HCT116 (cell line): Measurements from ENCODE around the gene NIBAN1. TPM values are rescaled to one million over a fixed set of nuclear protein-coding genes. Genes with fewer than 3 reads are reported as not detected.
A peak's percentile ranks its signal among the peaks of the same experiment; 100 is the strongest.

Experiments used
- ATAC-seq: fragments of 200-7000 bp; cut with Tn5 transposase; 2 replicates; pipeline ENCODE4 v1.9.1; 2020; ENCODE audit warnings: mild to moderate bottlenecking, moderate library complexity
- BruUV-seq: library from RNA; stranded (reverse); fragments of 400-500 nt; replicated peaks from 2 replicates; lab custom pipeline; 2021; lab: Mats Ljungman, UMichigan
- CTCF ChIA-PET: fragments of 300-600 bp; sonication (Branson Sonifier 250); formaldehyde crosslinking; loops from one replicate; lab custom pipeline; 2021; ENCODE audit warnings: antibody characterized with exemption; lab: Charles Lee
- POLR2A ChIA-PET: fragments of 300-600, 350-600 bp; sonication (Branson Sonifier 250); formaldehyde crosslinking; loops from one replicate; lab custom pipeline; 2021; ENCODE audit warnings: antibody characterized with exemption; lab: Charles Lee
- RAD21 ChIA-PET, 2 experiments: fragments of 300-600 bp; sonication (Branson Sonifier 250); formaldehyde crosslinking; loops; one replicate each; lab custom pipeline; 2023; ENCODE audit warnings: low total read pairs in 2 of 2; ENCODE audit not compliant: uncharacterized antibody in 2 of 2, unreplicated experiment in 2 of 2, low non-redundant PET in 1 of 2; lab: Charles Lee
- DNase-seq: peaks from one replicate; pipeline ENCODE4 v3.0.0-alpha.2; 2010; ENCODE audit warnings: low read depth, low spot score
- H2AFZ ChIP-seq: fragments of 200-600 bp; shearing (Covaris generic), sonication (generic); 2 replicates; pipeline ENCODE4 v1.6.1; 2017; ENCODE audit warnings: low read depth, mixed run types, mixed read lengths, antibody characterized with exemption, low read length; ENCODE audit not compliant: poor library complexity, severe bottlenecking
- H3K27ac ChIP-seq: 2 replicates; pipeline ENCODE4 v1.5.1; 2012; ENCODE audit warnings: low read depth, low read length
- H3K27me3 ChIP-seq: fragments of 200-600 bp; sonication (generic); 2 replicates; pipeline ENCODE4 v1.6.1; 2016; ENCODE audit warnings: mixed run types, low read length, mixed read lengths; ENCODE audit not compliant: insufficient read depth
- H3K36me3 ChIP-seq, 2 experiments: fragments of 200-500 bp in 1 of 2; fragments of 200-600 bp in 1 of 2; sonication (Bioruptor generic) in 1 of 2; sonication (generic) in 1 of 2; 2 replicates each; pipeline versions ENCODE4 v1.5.1 to v1.6.1; 2014 to 2016; ENCODE audit warnings: low read length in 2 of 2, inconsistent platforms in 1 of 2, mixed read lengths in 1 of 2, mixed run types in 1 of 2; ENCODE audit not compliant: insufficient read depth in 2 of 2, control insufficient read depth in 1 of 2
- H3K4me1 ChIP-seq, 2 experiments: fragments of 200-600 bp in 1 of 2; sonication (generic) in 1 of 2; 2 replicates each; pipeline versions ENCODE4 v1.5.1 to v1.6.1; 2012 to 2017; ENCODE audit warnings: low read length in 2 of 2, inconsistent platforms in 1 of 2, mild to moderate bottlenecking in 1 of 2, mixed read lengths in 1 of 2, mixed run types in 1 of 2, moderate library complexity in 1 of 2; ENCODE audit not compliant: insufficient read depth in 2 of 2, control insufficient read depth in 1 of 2
- H3K4me2 ChIP-seq: fragments of 200-600 bp; sonication (generic); 2 replicates; pipeline ENCODE4 v1.6.1; 2017; ENCODE audit warnings: mixed run types, low read length, mixed read lengths
- H3K4me3 ChIP-seq, 2 experiments: fragments of 200-600 bp in 1 of 2; sonication (generic) in 1 of 2; replicated peaks in 1 of 2; 2 replicates each; pipeline ENCODE4 v1.5.1; 2011 to 2016; ENCODE audit warnings: low read length in 2 of 2, control low read depth in 1 of 2, low read depth in 1 of 2, mild to moderate bottlenecking in 1 of 2, mixed read lengths in 1 of 2, mixed run types in 1 of 2
- H3K79me2 ChIP-seq: fragments of 200-600 bp; sonication (generic); 2 replicates; pipeline ENCODE4 v1.6.1; 2017; ENCODE audit warnings: mild to moderate bottlenecking, mixed run types, low read length, moderate library complexity, mixed read lengths; ENCODE audit not compliant: insufficient read depth
- H3K9ac ChIP-seq: fragments of 200-600 bp; sonication (generic); 2 replicates; pipeline ENCODE4 v1.6.1; 2016; ENCODE audit warnings: low read length, mixed read lengths
- H3K9me2 ChIP-seq: fragments of 200-600 bp; sonication (generic), shearing (Covaris generic); 2 replicates; pipeline ENCODE4 v1.6.1; 2017; ENCODE audit warnings: mixed run types, mild to moderate bottlenecking, moderate library complexity; ENCODE audit not compliant: insufficient read depth
- H3K9me3 ChIP-seq, 2 experiments: fragments of 200-500 bp in 1 of 2; fragments of 200-600 bp in 1 of 2; sonication (Bioruptor generic) in 1 of 2; sonication (generic) in 1 of 2; 2 replicates each; pipeline ENCODE4 v1.6.1; 2014 to 2017; ENCODE audit warnings: low read length in 2 of 2, mixed read lengths in 2 of 2, inconsistent platforms in 1 of 2, low read depth in 1 of 2, mild to moderate bottlenecking in 1 of 2, mixed run types in 1 of 2, moderate library complexity in 1 of 2; ENCODE audit not compliant: control insufficient read depth in 1 of 2, insufficient read depth in 1 of 2
- H4K20me1 ChIP-seq: fragments of 200-600 bp; sonication (generic), shearing (Covaris generic); 2 replicates; pipeline ENCODE4 v1.6.1; 2017; ENCODE audit warnings: mixed run types, mild to moderate bottlenecking, moderate library complexity; ENCODE audit not compliant: insufficient read depth
- ATF3 ChIP-seq: IDR thresholded peaks from 2 replicates; pipeline ENCODE4 v1.6.1; 2012
- CBX3 ChIP-seq: IDR thresholded peaks from 2 replicates; pipeline ENCODE4 v1.6.1; 2012; ENCODE audit warnings: low read depth
- CTCF ChIP-seq, 3 experiments: fragments of 200-600 bp in 1 of 3; sonication (generic) in 1 of 3; IDR thresholded peaks in 2 of 3; conservative IDR thresholded peaks in 1 of 3; 2 replicates each; pipeline ENCODE4 v1.5.1; 2012 to 2017; ENCODE audit warnings: low read depth in 2 of 3, low read length in 2 of 3, antibody characterized with exemption in 1 of 3, borderline replicate concordance in 1 of 3, control low read depth in 1 of 3, mild to moderate bottlenecking in 1 of 3, mixed read lengths in 1 of 3, mixed run types in 1 of 3, moderate library complexity in 1 of 3; ENCODE audit not compliant: insufficient read depth in 1 of 3
- EGR1 ChIP-seq: IDR thresholded peaks from 2 replicates; pipeline ENCODE4 v1.6.1; 2012; ENCODE audit warnings: low read depth
- ELF1 ChIP-seq: IDR thresholded peaks from 2 replicates; pipeline ENCODE4 v1.6.1; 2012; ENCODE audit warnings: low read depth, borderline replicate concordance
- EZH2 ChIP-seq: fragments of 200-600 bp; sonication (generic); IDR thresholded peaks from 2 replicates; pipeline ENCODE4 v1.6.1; 2017; ENCODE audit warnings: antibody characterized with exemption, mixed run types
- EZH2phosphoT487 ChIP-seq: fragments of 200-600 bp; IDR thresholded peaks from 2 replicates; pipeline ENCODE4 v1.6.1; 2018; ENCODE audit warnings: antibody characterized with exemption, borderline replicate concordance
- FOSL1 ChIP-seq: IDR thresholded peaks from 2 replicates; pipeline ENCODE4 v1.6.1; 2012; ENCODE audit warnings: low read depth
- MAX ChIP-seq: IDR thresholded peaks from 2 replicates; pipeline ENCODE4 v1.6.1; 2012
- RAD21 ChIP-seq: IDR thresholded peaks from 2 replicates; pipeline ENCODE4 v1.6.1; 2012; ENCODE audit warnings: low read depth, mild to moderate bottlenecking
- REST ChIP-seq: IDR thresholded peaks from 2 replicates; pipeline ENCODE4 v1.6.1; 2012; ENCODE audit warnings: low read depth
- SP1 ChIP-seq: IDR thresholded peaks from 2 replicates; pipeline ENCODE4 v1.6.1; 2012; ENCODE audit warnings: low read depth
- TCF7L2 ChIP-seq: IDR thresholded peaks from 2 replicates; pipeline ENCODE4 v1.7.0; 2011; ENCODE audit warnings: borderline replicate concordance, inconsistent platforms; ENCODE audit not compliant: insufficient read depth, insufficient read length; ENCODE audit errors: extremely low read depth
- ZFX ChIP-seq: fragments of 450-650 bp; IDR thresholded peaks from 2 replicates; pipeline ENCODE4 v1.6.1; 2017
- intact Hi-C: fragments of 100-400 bp; cut with micrococcal nuclease; formaldehyde crosslinking; loops from 2 replicates; pipeline ENCODE4 v1.10.0; 2022
- total RNA-seq: library from RNA; stranded (reverse); gene quantifications from one replicate; pipeline ENCODE4 v1.2.1, GENCODE V29; 2021; ENCODE audit not compliant: unreplicated experiment

The NIBAN1 gene
- total RNA-seq, 1 experiment from 2014 or later = 10.3 TPM

- Histone ChIP-seq H3K27ac (no peak overlapping the region), H4K20me1 (no peaks in the 10 kb centered on the region), H3K36me3 (no peaks in the 10 kb centered on the region), H3K4me3 (no peak overlapping the region), H3K9me2 (no peaks in the 10 kb centered on the region), H3K4me2 (no peak overlapping the region), H3K9me3 (no peaks in the 10 kb centered on the region), H2AFZ (peak overlapping the region; percentile 81), H3K79me2 (no peaks in the 10 kb centered on the region), H3K9ac (no peak overlapping the region), H3K4me1 (no peaks in the 10 kb centered on the region), H3K27me3 (no peaks in the 10 kb centered on the region)
- peak; percentile 37 for DNase-seq
- TF ChIP-seq CBX3 = no peak
- TF ChIP-seq FOSL1 = no peak
- TF ChIP-seq MAX = no peak
- TF ChIP-seq TCF7L2 = no peak
- no peak for TF ChIP-seq EGR1
- no peak for TF ChIP-seq EZH2phosphoT487
- no peak for TF ChIP-seq ELF1
- no peak for TF ChIP-seq ZFX
- no peak for TF ChIP-seq EZH2
- peak; percentile 67 to 86 (median 85) for TF ChIP-seq CTCF (IDR thresholded peaks at IDR 0.05 in 2 of 3, conservative IDR thresholded peaks at IDR 0.05 in 1 of 3; ENCODE audit: borderline replicate concordance in 1 of 3, insufficient read depth in 1 of 3, low read depth in 2 of 3, low read length in 2 of 3)
- no peak for TF ChIP-seq ATF3
- no peak for TF ChIP-seq SP1
- no peak for TF ChIP-seq REST
- peak; percentile 87 for TF ChIP-seq RAD21
- ChIA-PET CTCF (interaction anchor here (0.6 to 3.9 kb wide), 7 partner anchors 10 to 1327 kb away, joined by 3 to 53 read pairs (median 6); no protein-coding TSS in a partner anchor), RAD21 (interaction anchor here (0.7 to 2.5 kb wide), 3 partner anchors 45 to 177 kb away, joined by 3 to 7 read pairs (median 6); no protein-coding TSS in a partner anchor), POLR2A (no interaction called here)
- peak; percentile 99 for ATAC-seq
- intact Hi-C loops = loop anchor here (1.0 to 10.0 kb wide), 3 partner anchors 177 to 693 kb away; no protein-coding TSS in a partner anchor
- no TSS peak for BruUV-seq
These were observed 8.0 kb upstream of the NIBAN1 start for GRCh38 chr1:184982002-184982954.
